Measurements from ENCODE around the gene NTRK2.

The NTRK2 gene

DNA sequence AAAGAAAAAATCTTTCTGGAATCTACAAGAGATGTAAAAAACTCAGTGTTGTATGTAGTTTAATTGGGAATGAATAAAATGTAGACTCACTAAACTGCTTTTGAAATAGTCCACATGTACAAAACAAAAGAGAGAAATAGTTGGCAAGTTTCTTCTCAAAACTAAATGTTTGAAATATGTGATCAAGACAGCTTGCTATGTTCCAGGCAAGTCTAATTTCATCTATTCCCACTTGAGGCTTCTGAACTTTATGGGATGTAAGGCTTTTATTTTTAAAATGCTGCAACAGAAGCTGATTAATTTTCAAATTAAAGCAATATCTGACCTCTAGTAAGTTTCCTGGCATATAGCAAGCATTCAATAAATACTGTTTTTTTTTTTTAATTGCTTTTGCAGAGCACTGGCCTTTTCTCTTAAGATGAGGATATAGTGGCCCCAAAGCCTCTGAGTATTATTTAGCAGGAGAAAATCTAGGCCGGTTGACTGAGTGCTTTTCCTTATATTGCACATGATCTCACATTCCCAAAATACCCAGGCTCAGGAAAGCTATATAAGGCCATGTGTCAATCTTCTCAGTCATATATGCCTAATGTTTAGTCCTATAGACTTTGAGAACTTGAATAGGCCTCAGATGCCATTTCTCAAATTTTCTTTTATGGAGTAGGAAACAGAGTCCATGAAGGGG lies 183.2 kb downstream of the NTRK2 start:
- 76 to 92% methylated on average over 1 of the region's 1 CpG for WGBS, 2 experiments
- no peak overlapping the region for H3K4me3 ChIP-seq (ENCODE audit: insufficient read depth, low read depth, low read length)
- peaks cover 38% of the 10 kb centered on the region for H3K4me1 ChIP-seq (ENCODE audit: control insufficient read depth, insufficient read depth, low read length)
- no peaks in the 10 kb centered on the region for H3K9me3 ChIP-seq (ENCODE audit: control insufficient read depth, low read length)
- no peaks in the 10 kb centered on the region for H3K36me3 ChIP-seq (ENCODE audit: control insufficient read depth, insufficient read depth, low read length)
- H3K27me3 ChIP-seq (ENCODE audit: control insufficient read depth, insufficient read depth, low read length, poor library complexity, severe bottlenecking) = no peaks in the 10 kb centered on the region
- peak overlapping the region; percentile 78 for H3K27ac ChIP-seq (ENCODE audit: insufficient read depth, low read depth, low read length, poor library complexity, severe bottlenecking)

DNA sequence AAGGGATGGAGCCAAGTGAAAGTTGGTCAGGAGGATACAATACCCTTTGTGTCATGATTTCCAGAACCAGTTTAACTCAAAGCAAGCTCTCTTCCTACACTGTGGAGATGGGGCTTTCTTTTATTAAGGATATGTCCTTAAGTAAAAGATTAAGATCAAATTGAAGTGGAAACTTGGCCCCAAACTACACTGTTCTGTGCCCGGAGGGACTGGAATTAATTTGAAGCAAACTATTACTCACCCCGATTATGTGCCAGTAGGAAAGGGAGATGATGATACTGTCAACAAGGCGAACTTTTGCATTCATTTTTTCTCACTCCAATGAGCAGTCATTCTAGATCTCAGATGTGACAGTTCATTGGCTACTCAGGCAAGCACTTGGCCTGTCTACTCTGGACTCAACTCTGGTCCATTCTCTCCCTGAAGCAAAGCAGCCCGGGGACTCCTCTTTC lies 186.7 kb downstream of the NTRK2 start:
- Histone ChIP-seq H3K9me3 (ENCODE audit: control insufficient read depth, low read length) (no peaks in the 10 kb centered on the region), H3K27ac (ENCODE audit: insufficient read depth, low read depth, low read length, poor library complexity, severe bottlenecking) (no peak overlapping the region), H3K4me3 (ENCODE audit: insufficient read depth, low read depth, low read length) (no peak overlapping the region), H3K4me1 (ENCODE audit: control insufficient read depth, insufficient read depth, low read length) (peaks cover 37% of the 10 kb centered on the region), H3K36me3 (ENCODE audit: control insufficient read depth, insufficient read depth, low read length) (no peaks in the 10 kb centered on the region), H3K27me3 (ENCODE audit: control insufficient read depth, insufficient read depth, low read length, poor library complexity, severe bottlenecking) (no peaks in the 10 kb centered on the region)
- WGBS, 2 experiments = 93 to 98% methylated on average over 3 to 4 of the region's 4 CpGs

DNA sequence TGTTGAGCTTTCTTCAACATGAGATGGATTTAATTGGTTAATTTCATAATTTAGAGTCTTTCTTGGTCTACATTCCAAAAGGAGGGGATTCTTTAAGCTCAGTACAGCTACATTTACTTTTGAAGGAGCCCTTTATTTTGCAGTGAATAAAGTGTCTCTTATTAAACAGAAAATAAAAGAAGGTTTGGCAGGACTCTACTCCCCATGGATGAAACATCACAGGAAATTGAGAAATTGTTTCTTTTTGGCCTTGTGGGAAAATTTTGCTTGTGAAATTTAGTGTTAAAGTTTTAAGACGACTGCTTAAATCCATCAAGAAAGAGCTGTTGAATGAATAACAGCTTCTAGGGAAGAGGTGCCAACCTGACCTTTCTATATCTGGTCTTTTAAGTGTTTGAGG lies 187.7 kb downstream of the NTRK2 start:
- Histone ChIP-seq H3K36me3 (ENCODE audit: control insufficient read depth, insufficient read depth, low read length) (no peaks in the 10 kb centered on the region), H3K4me1 (ENCODE audit: control insufficient read depth, insufficient read depth, low read length) (peaks cover 33% of the 10 kb centered on the region), H3K9me3 (ENCODE audit: control insufficient read depth, low read length) (no peaks in the 10 kb centered on the region), H3K4me3 (ENCODE audit: insufficient read depth, low read depth, low read length) (no peak overlapping the region), H3K27me3 (ENCODE audit: control insufficient read depth, insufficient read depth, low read length, poor library complexity, severe bottlenecking) (no peaks in the 10 kb centered on the region), H3K27ac (ENCODE audit: insufficient read depth, low read depth, low read length, poor library complexity, severe bottlenecking) (no peak overlapping the region)
- WGBS, 2 experiments = 92 to 93% methylated on average over 1 of the region's 1 CpG

DNA sequence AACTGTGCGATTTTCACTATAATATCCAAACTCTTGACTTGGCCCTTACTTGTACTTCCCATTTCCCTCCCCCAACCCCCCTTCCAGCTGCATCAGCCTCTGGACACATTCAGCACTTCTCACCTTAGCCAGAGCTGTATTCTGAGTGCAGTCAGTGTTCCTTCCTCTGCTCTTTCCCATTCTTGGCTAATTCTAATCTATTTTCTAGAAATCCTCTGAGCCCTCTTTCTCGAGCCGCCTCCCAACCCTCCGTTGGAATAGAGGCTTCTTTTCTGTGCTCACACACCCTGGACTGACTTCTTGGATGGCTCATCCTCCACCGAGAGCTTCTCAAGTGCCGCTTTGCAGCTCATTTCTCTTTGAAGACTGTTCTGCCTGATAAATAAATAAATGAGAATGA lies 188.8 kb downstream of the NTRK2 start:
- Histone ChIP-seq H3K9me3 (ENCODE audit: control insufficient read depth, low read length) (no peaks in the 10 kb centered on the region), H3K4me1 (ENCODE audit: control insufficient read depth, insufficient read depth, low read length) (peaks cover 33% of the 10 kb centered on the region), H3K36me3 (ENCODE audit: control insufficient read depth, insufficient read depth, low read length) (no peaks in the 10 kb centered on the region), H3K27ac (ENCODE audit: insufficient read depth, low read depth, low read length, poor library complexity, severe bottlenecking) (no peak overlapping the region), H3K4me3 (ENCODE audit: insufficient read depth, low read depth, low read length) (no peak overlapping the region), H3K27me3 (ENCODE audit: control insufficient read depth, insufficient read depth, low read length, poor library complexity, severe bottlenecking) (no peaks in the 10 kb centered on the region)
- 84 to 87% methylated on average over 4 to 6 of the region's 6 CpGs for WGBS, 2 experiments

DNA sequence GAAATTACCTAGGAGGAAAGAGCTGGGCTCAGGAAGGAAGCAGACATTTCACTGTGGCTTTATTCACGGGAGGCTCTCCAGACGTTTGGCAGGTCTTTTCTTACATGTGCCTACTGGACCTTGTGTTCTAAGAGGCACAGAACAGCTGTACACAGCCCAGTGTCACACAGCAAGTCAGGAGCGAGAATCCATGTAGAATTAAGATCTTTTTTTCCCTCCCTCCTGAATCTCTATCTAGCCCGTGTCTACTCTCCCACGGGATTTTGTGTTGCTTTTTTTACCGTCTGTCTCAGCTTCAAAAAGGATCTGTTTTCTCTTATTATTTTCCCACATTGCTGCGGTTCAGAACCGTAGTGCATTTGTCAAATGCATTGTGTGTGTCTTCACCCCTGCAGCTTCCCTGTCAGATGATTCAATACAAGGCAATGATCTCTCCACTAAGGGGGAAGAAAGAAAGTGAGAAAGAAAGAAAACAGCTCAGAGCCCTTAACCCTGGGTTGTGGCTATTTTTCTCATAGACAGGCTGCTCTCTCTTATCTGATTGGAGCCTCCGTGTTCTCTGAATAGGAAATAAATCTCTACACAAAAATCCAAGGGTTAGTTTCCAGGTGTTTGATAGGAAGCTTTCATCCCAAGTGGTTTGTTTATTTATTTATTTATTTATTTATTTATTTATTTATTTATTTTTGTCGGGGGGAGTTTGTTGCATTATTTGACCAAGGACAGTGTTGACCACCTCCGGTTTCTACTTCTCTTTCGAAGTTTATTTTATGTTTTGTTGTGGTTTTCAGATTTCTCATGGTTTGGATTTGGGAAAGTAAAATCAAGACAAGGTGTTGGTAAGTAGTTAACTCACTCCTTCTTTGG lies 191.0 kb downstream of the NTRK2 start:
- peaks cover 31% of the 10 kb centered on the region for H3K4me1 ChIP-seq (ENCODE audit: control insufficient read depth, insufficient read depth, low read length)
- no peaks in the 10 kb centered on the region for H3K36me3 ChIP-seq (ENCODE audit: control insufficient read depth, insufficient read depth, low read length)
- 50 to 53% methylated on average over 11 to 12 of the region's 12 CpGs for WGBS, 2 experiments
- H3K27ac ChIP-seq (ENCODE audit: insufficient read depth, low read depth, low read length, poor library complexity, severe bottlenecking) = no peak overlapping the region
- no peaks in the 10 kb centered on the region for H3K9me3 ChIP-seq (ENCODE audit: control insufficient read depth, low read length)
- H3K4me3 ChIP-seq (ENCODE audit: insufficient read depth, low read depth, low read length) = peak overlapping the region; percentile 18
- H3K27me3 ChIP-seq (ENCODE audit: control insufficient read depth, insufficient read depth, low read length, poor library complexity, severe bottlenecking) = no peaks in the 10 kb centered on the region

DNA sequence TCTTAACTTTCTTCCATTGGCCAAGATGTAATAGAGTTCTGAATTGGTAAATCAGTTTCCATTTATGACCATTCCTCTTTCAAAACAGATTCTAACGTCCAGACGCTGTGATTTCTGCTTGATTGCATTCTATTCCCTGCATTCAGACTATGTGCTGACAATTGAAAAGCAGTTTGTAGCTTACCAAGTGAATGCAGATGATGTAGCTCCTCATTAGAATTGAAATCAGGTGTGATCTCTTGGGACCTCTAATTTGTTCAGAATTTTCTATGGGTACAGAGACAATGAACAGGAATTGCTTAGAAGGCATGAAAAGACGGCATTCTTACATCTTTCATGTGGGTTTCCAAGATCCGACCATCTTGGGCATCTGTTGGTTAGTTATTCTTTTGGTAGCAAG lies 191.9 kb downstream of the NTRK2 start:
- Histone ChIP-seq H3K4me1 (ENCODE audit: control insufficient read depth, insufficient read depth, low read length) (peaks cover 31% of the 10 kb centered on the region), H3K4me3 (ENCODE audit: insufficient read depth, low read depth, low read length) (peak overlapping the region; percentile 18), H3K9me3 (ENCODE audit: control insufficient read depth, low read length) (no peaks in the 10 kb centered on the region), H3K27ac (ENCODE audit: insufficient read depth, low read depth, low read length, poor library complexity, severe bottlenecking) (no peak overlapping the region), H3K27me3 (ENCODE audit: control insufficient read depth, insufficient read depth, low read length, poor library complexity, severe bottlenecking) (no peaks in the 10 kb centered on the region), H3K36me3 (ENCODE audit: control insufficient read depth, insufficient read depth, low read length) (no peaks in the 10 kb centered on the region)
- 90 to 92% methylated on average over 4 of the region's 4 CpGs for WGBS, 2 experiments

DNA sequence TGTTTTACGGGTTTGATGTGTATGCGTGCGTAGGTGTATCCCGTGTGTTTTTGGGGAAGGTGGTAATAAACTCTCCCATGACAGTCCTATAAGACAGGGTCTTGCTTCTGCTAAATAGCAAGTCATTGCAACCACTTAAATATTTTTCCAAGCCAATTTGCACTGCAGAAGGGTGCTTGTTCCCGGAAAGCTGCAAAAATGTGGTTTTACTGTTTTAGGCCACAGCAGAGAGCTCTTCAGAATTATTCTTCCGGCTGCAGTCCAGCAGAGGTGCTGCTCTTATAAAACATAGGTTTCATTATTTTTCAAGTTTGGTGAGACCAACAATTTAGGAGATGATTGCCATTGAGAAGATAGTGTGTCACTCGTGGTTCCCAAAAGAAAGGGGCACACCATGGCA lies 192.8 kb downstream of the NTRK2 start:
- H3K4me1 ChIP-seq (ENCODE audit: control insufficient read depth, insufficient read depth, low read length) = peaks cover 31% of the 10 kb centered on the region
- 83 to 93% methylated on average over 7 of the region's 7 CpGs for WGBS, 2 experiments

DNA sequence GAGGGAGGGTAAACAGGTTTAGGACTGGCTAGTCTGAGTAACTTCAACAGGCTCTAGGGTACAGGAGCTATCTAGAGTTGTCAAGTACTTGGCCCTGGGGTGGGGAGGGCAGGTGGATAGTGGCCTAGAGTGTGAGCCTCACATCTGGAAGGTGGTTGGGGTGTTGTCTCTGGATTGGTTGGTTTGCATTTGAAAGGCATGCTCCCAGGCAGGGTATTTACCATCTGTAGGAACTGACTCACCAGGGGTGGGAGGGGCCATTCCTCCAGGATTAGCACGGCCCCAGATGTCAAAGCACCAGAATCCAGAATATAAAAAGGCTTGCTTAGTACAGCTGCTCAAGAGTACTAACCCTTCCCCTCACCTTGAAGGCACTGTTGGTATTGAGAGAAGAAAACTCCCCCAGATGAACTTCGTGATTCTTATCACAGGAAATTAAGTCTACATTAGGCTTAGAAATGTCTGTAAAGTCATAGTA lies 193.3 kb downstream of the NTRK2 start:
- Histone ChIP-seq H3K4me3 (ENCODE audit: insufficient read depth, low read depth, low read length) (no peak overlapping the region), H3K36me3 (ENCODE audit: control insufficient read depth, insufficient read depth, low read length) (no peaks in the 10 kb centered on the region), H3K4me1 (ENCODE audit: control insufficient read depth, insufficient read depth, low read length) (peaks cover 31% of the 10 kb centered on the region), H3K27ac (ENCODE audit: insufficient read depth, low read depth, low read length, poor library complexity, severe bottlenecking) (peak overlapping the region; percentile 11), H3K27me3 (ENCODE audit: control insufficient read depth, insufficient read depth, low read length, poor library complexity, severe bottlenecking) (no peaks in the 10 kb centered on the region), H3K9me3 (ENCODE audit: control insufficient read depth, low read length) (no peaks in the 10 kb centered on the region)
- WGBS, 2 experiments = 10 to 11% methylated on average over 2 of the region's 2 CpGs

More for the DNA sequence above, 192.8 kb downstream of the NTRK2 start:
- H3K4me3 ChIP-seq (ENCODE audit: insufficient read depth, low read depth, low read length) = peak overlapping the region; percentile 3
- H3K27me3 ChIP-seq (ENCODE audit: control insufficient read depth, insufficient read depth, low read length, poor library complexity, severe bottlenecking) = no peaks in the 10 kb centered on the region
- H3K36me3 ChIP-seq (ENCODE audit: control insufficient read depth, insufficient read depth, low read length) = no peaks in the 10 kb centered on the region
- no peaks in the 10 kb centered on the region for H3K9me3 ChIP-seq (ENCODE audit: control insufficient read depth, low read length)
- peak overlapping the region; percentile 11 for H3K27ac ChIP-seq (ENCODE audit: insufficient read depth, low read depth, low read length, poor library complexity, severe bottlenecking)

DNA sequence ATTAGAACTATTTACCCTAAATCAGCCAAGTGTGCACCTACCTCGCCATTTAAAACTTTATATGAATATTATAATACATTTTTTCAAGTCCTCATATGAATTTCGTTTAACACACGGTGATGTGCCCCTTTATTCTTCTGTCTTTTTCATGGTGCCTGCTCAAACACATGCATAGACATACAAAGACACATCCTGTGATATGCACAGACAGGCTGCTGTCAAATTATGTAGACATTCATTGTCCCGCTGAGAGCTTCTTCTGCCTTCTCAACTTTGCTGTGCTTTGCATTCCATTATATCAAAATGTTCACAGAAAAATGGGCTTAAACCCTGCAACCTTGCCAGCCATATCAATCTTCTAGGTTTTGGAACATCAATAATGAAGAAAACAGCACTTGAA lies 193.8 kb downstream of the NTRK2 start:
- Histone ChIP-seq H3K27ac (ENCODE audit: insufficient read depth, low read depth, low read length, poor library complexity, severe bottlenecking) (no peak overlapping the region), H3K36me3 (ENCODE audit: control insufficient read depth, insufficient read depth, low read length) (no peaks in the 10 kb centered on the region), H3K4me1 (ENCODE audit: control insufficient read depth, insufficient read depth, low read length) (peaks cover 31% of the 10 kb centered on the region), H3K9me3 (ENCODE audit: control insufficient read depth, low read length) (no peaks in the 10 kb centered on the region), H3K27me3 (ENCODE audit: control insufficient read depth, insufficient read depth, low read length, poor library complexity, severe bottlenecking) (no peaks in the 10 kb centered on the region), H3K4me3 (ENCODE audit: insufficient read depth, low read depth, low read length) (no peak overlapping the region)
- WGBS, 2 experiments = 77 to 82% methylated on average over 4 of the region's 4 CpGs

Data from ectodermal cell (in vitro differentiated cells).